ENCODE data around the gene FBXO47. TPM values are rescaled to one million over a fixed set of nuclear protein-coding genes. Genes with fewer than 3 reads are reported as not detected.

FBXO47 gene
- total and polyA plus RNA-seq, 2 of the 13 experiments (the other 11 are each of a cell fraction or from before 2014, with no cell fraction given), result not detected

- TF ChIP-seq ZBTB4 (CRISPR knock-in tag; IDR thresholded peaks at IDR 0.05; ENCODE audit: borderline replicate concordance) (no peak), ZFP62 (CRISPR knock-in tag; IDR thresholded peaks at IDR 0.05) (no peak), ZSCAN29 (CRISPR knock-in tag; conservative IDR thresholded peaks at IDR 0.05) (no peak)
Measured at GRCh38 chr17:38892620-38893019, 74.6 kb downstream of the FBXO47 start (continued).

- peaks cover 10% of the 10 kb centered on the region; the same call in 1 of the 2 replicates for H4K20me1 ChIP-seq (ENCODE audit: insufficient read depth, low read length)
- ATAC-seq, result no peak
- peaks cover 11% of the 10 kb centered on the region for H3K79me2 ChIP-seq (ENCODE audit: insufficient read depth, low read length)
- WGBS (ENCODE audit: low lambda C conversion rate), result 84% methylated on average over 4 of the region's 4 CpGs
- no peak overlapping the region for H3K9ac ChIP-seq (ENCODE audit: insufficient read depth, low read depth, low read length)
- H3K27ac ChIP-seq (ENCODE audit: extremely low read length, insufficient read depth, low read length), result no peak overlapping the region
- H3K4me2 ChIP-seq (ENCODE audit: low read depth, low read length), result no peak overlapping the region
- no peak overlapping the region for H3K4me3 ChIP-seq (replicated peaks in 1 of 3; ENCODE audit: insufficient read depth in 1 of 3, low read depth in 2 of 3, low read length in 3 of 3)
- H2AFZ ChIP-seq (ENCODE audit: low read length), result no peak overlapping the region
- TF ChIP-seq ZSCAN30 (CRISPR knock-in tag; IDR thresholded peaks at IDR 0.05) (no peak), ARID3A (IDR thresholded peaks at IDR 0.05; ENCODE audit: low read depth, low read length) (no peak), ZFP62 (CRISPR knock-in tag; IDR thresholded peaks at IDR 0.05) (no peak), POLR2G (IDR thresholded peaks at IDR 0.05; ENCODE audit: low read depth, low read length) (no peak; the same call in 1 of the 2 replicates), ZBED4 (CRISPR knock-in tag; IDR thresholded peaks at IDR 0.05; ENCODE audit: borderline replicate concordance) (no peak)
- ChIA-PET CTCF (ENCODE audit: low intra/inter-chr PET ratio, low total read pairs) (no interaction called here), POLR2A (interaction anchor here (0.7 to 1.0 kb wide), 2 partner anchors 22 to 23 kb away, joined by 3 to 4 read pairs; partner anchors contain the start of gene LASP1)
- H3K36me3 ChIP-seq (replicated peaks in 1 of 2; ENCODE audit: control insufficient read depth in 1 of 2, insufficient read depth in 2 of 2, low read length in 2 of 2), result peaks cover 54 to 84% of the 10 kb centered on the region in 2 experiments
- H3K27me3 ChIP-seq (ENCODE audit: control insufficient read depth in 1 of 2, insufficient read depth in 2 of 2, low read length in 2 of 2), result no peaks in the 10 kb centered on the region
- no peak for FAIRE-seq
- intact Hi-C loops (cut with micrococcal nuclease; ENCODE audit: unreplicated experiment) (no loop called here), in situ Hi-C loops (cut with HindIII; ENCODE audit: extremely low pct_ligation_motif_present, low pct_unique_long_range_greater_than_20kb) (no loop called here)
- no peak for DNase-seq (ENCODE audit: low spot score)
- TSS peak; percentile 31 for BruUV-seq (replicated peaks)
- peaks cover 14% of the 10 kb centered on the region for H3K4me1 ChIP-seq (ENCODE audit: insufficient read depth, low read length)
- H3K9me3 ChIP-seq (ENCODE audit: low read length), result no peaks in the 10 kb centered on the region
Measured at GRCh38 chr17:38892083-38892482, 75.1 kb downstream of the FBXO47 start.

Data from HepG2 (cell line).